HepG2 (cell line): ENCODE data around the gene DDX4. TPM values are rescaled to one million over a fixed set of nuclear protein-coding genes. Genes with fewer than 3 reads are reported as not detected.

ENCODE experiments used
- ATAC-seq: fragments of 200-7000 bp; cut with Tn5 transposase; 3 replicates; pipeline ENCODE4 v1.9.1; 2020; ENCODE audit warnings: mild to moderate bottlenecking, moderate library complexity
- BruUV-seq: library from RNA; stranded (reverse); fragments of 400-500 nt; replicated peaks from 2 replicates; lab custom pipeline; 2021; lab: Mats Ljungman, UMichigan
- CTCF ChIA-PET: fragments of 300-600 bp; formaldehyde crosslinking; extraction: SDS; loops from one replicate; lab custom pipeline; 2021; ENCODE audit warnings: low total read pairs, inconsistent platforms, low intra/inter-chr PET ratio; lab: Yijun Ruan, JAX
- POLR2A ChIA-PET: fragments of 350-600 bp; sonication (Branson Sonifier 250); formaldehyde crosslinking; loops from one replicate; lab custom pipeline; 2020; ENCODE audit warnings: antibody characterized with exemption, inconsistent platforms; lab: Yijun Ruan, JAX
- DNase-seq: peaks from one replicate; pipeline ENCODE4 v3.0.0-alpha.2; 2015; ENCODE audit warnings: low spot score
- FAIRE-seq: peaks from 3 replicates; lab custom pipeline; 2011; peaks lifted over from hg19 to GRCh38; lab: Jason Lieb, UNC
- H2AFZ ChIP-seq: one replicate; pipeline ENCODE4 v1.6.1; 2011; ENCODE audit warnings: low read length, inconsistent platforms
- H3K27ac ChIP-seq: fragments of 300-600 bp; 3 replicates; pipeline ENCODE4 v1.8.0; 2011; ENCODE audit warnings: mixed run types, mild to moderate bottlenecking, mixed read lengths, low read length, inconsistent platforms; ENCODE audit not compliant: insufficient read depth; ENCODE audit errors: extremely low read length
- H3K27me3 ChIP-seq, 2 experiments: fragments of 200-600 bp in 1 of 2; 2 replicates in 1 of 2; 3 replicates in 1 of 2; pipeline versions ENCODE4 v1.6.0 to v1.8.0; 2011; ENCODE audit warnings: low read length in 2 of 2, mild to moderate bottlenecking in 2 of 2, moderate library complexity in 2 of 2, inconsistent platforms in 1 of 2; ENCODE audit not compliant: insufficient read depth in 2 of 2, control insufficient read depth in 1 of 2
- H3K36me3 ChIP-seq, 2 experiments: fragments of 200-600 bp in 1 of 2; replicated peaks in 1 of 2; 2 replicates in 1 of 2; 3 replicates in 1 of 2; pipeline versions ENCODE4 v1.5.1 to v1.8.0; 2011; ENCODE audit warnings: low read length in 2 of 2, inconsistent platforms in 1 of 2; ENCODE audit not compliant: insufficient read depth in 2 of 2, control insufficient read depth in 1 of 2
- H3K4me1 ChIP-seq: 2 replicates; pipeline ENCODE4 v1.5.1; 2012; ENCODE audit warnings: low read length, inconsistent platforms; ENCODE audit not compliant: insufficient read depth
- H3K4me2 ChIP-seq: 2 replicates; pipeline ENCODE4 v1.6.0; 2011; ENCODE audit warnings: low read depth, low read length, inconsistent platforms
- H3K4me3 ChIP-seq, 3 experiments: fragments of 200-600 bp in 1 of 3; sonication (generic), shearing (Covaris generic) in 1 of 3; replicated peaks in 1 of 3; 2 replicates each; pipeline ENCODE4 v1.5.1; 2011 to 2016; ENCODE audit warnings: low read length in 3 of 3, inconsistent platforms in 2 of 3, low read depth in 2 of 3, mild to moderate bottlenecking in 2 of 3, control low read depth in 1 of 3, mixed read lengths in 1 of 3; ENCODE audit not compliant: insufficient read depth in 1 of 3
- H3K79me2 ChIP-seq: one replicate; pipeline ENCODE4 v1.6.1; 2011; ENCODE audit warnings: low read length, inconsistent platforms; ENCODE audit not compliant: insufficient read depth
- H3K9ac ChIP-seq: 2 replicates; pipeline ENCODE4 v1.6.0; 2011; ENCODE audit warnings: mild to moderate bottlenecking, low read depth, low read length, inconsistent platforms; ENCODE audit not compliant: insufficient read depth
- H3K9me3 ChIP-seq: 2 replicates; pipeline ENCODE4 v1.5.1; 2012; ENCODE audit warnings: mild to moderate bottlenecking, low read length
- H4K20me1 ChIP-seq: 2 replicates; pipeline ENCODE4 v1.6.0; 2011; ENCODE audit warnings: inconsistent platforms, mild to moderate bottlenecking, low read length, moderate library complexity; ENCODE audit not compliant: insufficient read depth
- ETV6 ChIP-seq: sonication (generic); formaldehyde crosslinking; conservative IDR thresholded peaks from 2 replicates; pipeline ENCODE4 v1.4.0; 2020; ENCODE audit warnings: missing genetic modification reagents
- KDM1A ChIP-seq: IDR thresholded peaks from 2 replicates; pipeline ENCODE4 v1.6.1; 2016; ENCODE audit warnings: missing compliant biosample characterization
- PITX1 ChIP-seq: sonication (generic); formaldehyde crosslinking; IDR thresholded peaks from 2 replicates; pipeline ENCODE4 v1.5.1; 2020; ENCODE audit warnings: mild to moderate bottlenecking, missing genetic modification reagents
- SP4 ChIP-seq: sonication (generic); formaldehyde crosslinking; IDR thresholded peaks from 2 replicates; pipeline ENCODE4 v1.8.1; 2023; ENCODE audit warnings: mild to moderate bottlenecking, missing genetic modification reagents
- SSRP1 ChIP-seq: IDR thresholded peaks from 2 replicates; pipeline ENCODE4 v1.6.1; 2016; ENCODE audit warnings: control low read depth
- TBX2 ChIP-seq: sonication (generic); formaldehyde crosslinking; IDR thresholded peaks from 2 replicates; pipeline ENCODE4 v1.5.0; 2020; ENCODE audit warnings: missing genetic modification reagents, mild to moderate bottlenecking, borderline replicate concordance
- ZBTB38 ChIP-seq: sonication (generic); formaldehyde crosslinking; IDR thresholded peaks from 2 replicates; pipeline ENCODE4 v1.5.1; 2020; ENCODE audit warnings: mild to moderate bottlenecking, missing genetic modification reagents
- ZNF350 ChIP-seq: sonication (generic); formaldehyde crosslinking; IDR thresholded peaks from 2 replicates; pipeline ENCODE4 v1.4.0; 2020; ENCODE audit warnings: mild to moderate bottlenecking, low read depth, missing genetic modification reagents, borderline replicate concordance
- ZSCAN25 ChIP-seq: sonication (generic); formaldehyde crosslinking; IDR thresholded peaks from 2 replicates; pipeline ENCODE4 v1.8.0; 2022; ENCODE audit warnings: mild to moderate bottlenecking, missing genetic modification reagents
- WGBS: methylation state at CpG from one replicate; pipeline ENCODE4 v1.1.6; 2017; ENCODE audit warnings: low lambda C conversion rate; 5-methylcytosine and 5-hydroxymethylcytosine counted together
- in situ Hi-C: cut with HindIII; loops from 2 replicates; pipeline ENCODE4 v1.10.0; 2017; ENCODE audit warnings: low pct_unique_long_range_greater_than_20kb; ENCODE audit not compliant: extremely low pct_ligation_motif_present
- intact Hi-C: fragments of 100-400 bp; cut with micrococcal nuclease; formaldehyde crosslinking; loops from one replicate; pipeline ENCODE4 v1.10.0; 2022; ENCODE audit not compliant: unreplicated experiment
- polyA plus RNA-seq, 8 experiments: library from polyadenylated mRNA; depleted of rRNA in 3 of 8; stranded (reverse) in 7 of 8; unstranded in 1 of 8; fragments of >200 nt; fragmentation: Illumina TruSeq in 4 of 8; extraction: Trizol in 4 of 8; gene quantifications; 2 replicates each; pipeline versions ENCODE4 v1.2.1 to v1.2.3, GENCODE V29; 2011 to 2016; ENCODE audit warnings: low read depth in 4 of 8, missing spikeins in 1 of 8, mixed read lengths in 1 of 8; ENCODE audit not compliant: insufficient read depth in 1 of 8
- total RNA-seq, 5 experiments: library from RNA; depleted of rRNA; stranded (reverse); fragments of >200 nt; fragmentation: Illumina TruSeq; extraction: Trizol; gene quantifications; 2 replicates each; pipeline ENCODE4 v1.2.3, GENCODE V29; 2016; ENCODE audit warnings: low read depth in 1 of 5
- TF ChIP-seq, protein P1 (sequence below): sonication (generic); formaldehyde crosslinking; IDR thresholded peaks from 2 replicates; pipeline ENCODE4 v1.9.0; 2022; ENCODE audit warnings: missing genetic modification reagents, mild to moderate bottlenecking, borderline replicate concordance

Gene DDX4
- total and polyA plus RNA-seq, 2 of the 13 experiments (the other 11 are each of a cell fraction or from before 2014, with no cell fraction given), result 0.05 TPM; not detected in 1

DNA sequence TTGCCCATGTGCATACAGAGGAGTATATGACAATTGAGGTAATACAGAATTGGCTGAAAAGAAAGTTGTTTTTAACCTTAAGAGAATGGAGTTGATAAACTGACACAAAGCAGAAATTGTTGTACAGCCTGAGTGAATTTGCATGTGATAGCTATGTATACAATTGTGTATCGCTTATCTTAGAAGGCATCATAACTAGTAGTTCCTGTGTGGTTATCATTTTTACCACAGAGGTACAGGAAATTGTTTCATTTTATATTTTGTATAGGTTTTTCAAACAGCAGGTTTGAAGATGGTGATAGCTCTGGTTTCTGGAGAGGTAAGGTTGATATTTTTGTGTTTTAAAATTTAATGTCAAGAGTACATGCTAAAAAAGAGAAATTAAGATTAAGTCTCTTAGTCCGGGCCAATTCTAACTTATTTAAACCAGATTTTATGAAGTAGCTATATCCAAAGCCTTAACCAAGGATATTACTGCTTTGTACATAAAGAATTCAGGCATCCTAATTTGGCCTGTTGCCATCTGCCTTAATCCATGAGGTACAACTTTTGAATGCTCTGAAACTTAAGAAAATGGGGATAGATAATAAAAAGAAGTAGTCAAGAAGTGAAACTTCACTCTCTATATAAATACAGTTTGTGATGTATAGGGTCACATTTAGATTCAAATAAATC lies 26.0 kb downstream of the DDX4 start:
- H2AFZ ChIP-seq, result no peak overlapping the region
- ChIA-PET CTCF (no interaction called here), POLR2A (no interaction called here)
- H3K4me3 ChIP-seq, result no peak overlapping the region
- WGBS, result 23% methylated on average over 2 of the region's 2 CpGs
- FAIRE-seq, result no peak
- no peaks in the 10 kb centered on the region for H3K79me2 ChIP-seq
- peaks cover 0 to 1% of the 10 kb centered on the region in 2 experiments; a peak in 1 of 5 replicates for H3K27me3 ChIP-seq
- no peak overlapping the region for H3K4me2 ChIP-seq
- no peak overlapping the region for H3K27ac ChIP-seq
- H3K9me3 ChIP-seq, result no peaks in the 10 kb centered on the region
- no peak for ATAC-seq
- intact Hi-C loops (no loop called here), in situ Hi-C loops (no loop called here)
- H4K20me1 ChIP-seq, result no peaks in the 10 kb centered on the region
- H3K4me1 ChIP-seq, result no peaks in the 10 kb centered on the region
- no peaks in the 10 kb centered on the region for H3K36me3 ChIP-seq
- no peak overlapping the region for H3K9ac ChIP-seq
- TF ChIP-seq, protein P1, sequence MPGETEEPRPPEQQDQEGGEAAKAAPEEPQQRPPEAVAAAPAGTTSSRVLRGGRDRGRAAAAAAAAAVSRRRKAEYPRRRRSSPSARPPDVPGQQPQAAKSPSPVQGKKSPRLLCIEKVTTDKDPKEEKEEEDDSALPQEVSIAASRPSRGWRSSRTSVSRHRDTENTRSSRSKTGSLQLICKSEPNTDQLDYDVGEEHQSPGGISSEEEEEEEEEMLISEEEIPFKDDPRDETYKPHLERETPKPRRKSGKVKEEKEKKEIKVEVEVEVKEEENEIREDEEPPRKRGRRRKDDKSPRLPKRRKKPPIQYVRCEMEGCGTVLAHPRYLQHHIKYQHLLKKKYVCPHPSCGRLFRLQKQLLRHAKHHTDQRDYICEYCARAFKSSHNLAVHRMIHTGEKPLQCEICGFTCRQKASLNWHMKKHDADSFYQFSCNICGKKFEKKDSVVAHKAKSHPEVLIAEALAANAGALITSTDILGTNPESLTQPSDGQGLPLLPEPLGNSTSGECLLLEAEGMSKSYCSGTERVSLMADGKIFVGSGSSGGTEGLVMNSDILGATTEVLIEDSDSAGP, result no peak
- TF ChIP-seq ETV6 (CRISPR knock-in tag), result no peak
- no peak for TF ChIP-seq SP4 (CRISPR knock-in tag)
- no peak for TF ChIP-seq ZBTB38 (CRISPR knock-in tag)
- TF ChIP-seq TBX2, result no peak
- TF ChIP-seq ZNF350 (CRISPR knock-in tag), result no peak
- no peak for TF ChIP-seq PITX1 (CRISPR knock-in tag)
- no peak for TF ChIP-seq ZSCAN25 (CRISPR knock-in tag)
- no peak for TF ChIP-seq KDM1A (CRISPR knock-in tag)
- no peak for TF ChIP-seq SSRP1
- no TSS peak for BruUV-seq
- no peak for DNase-seq
